HEK293 (cell line): ENCODE measurements around the gene SLC29A3.

Experiments
- CTCF ChIA-PET: fragments of 350-600 bp; formaldehyde crosslinking; extraction: SDS; loops from one replicate; lab custom pipeline; 2021; ENCODE audit warnings: antibody characterized with exemption; lab: Yijun Ruan, JAX
- POLR2A ChIA-PET: fragments of 300-600 bp; formaldehyde crosslinking; extraction: SDS; loops from one replicate; lab custom pipeline; 2020; ENCODE audit warnings: antibody characterized with exemption, inconsistent platforms; lab: Yijun Ruan, JAX
- H3K27ac ChIP-seq: fragments of 200-500 bp; sonication (Bioruptor generic); 2 replicates; pipeline ENCODE4 v1.5.1; 2014; ENCODE audit warnings: low read depth, low read length, control low read depth, inconsistent platforms; ENCODE audit errors: extremely low read depth
- H3K36me3 ChIP-seq, 2 experiments: fragments of 200-500 bp in 1 of 2; sonication (Bioruptor generic) in 1 of 2; 1 replicate in 1 of 2; 2 replicates in 1 of 2; pipeline ENCODE4 v1.5.1; 2014 to 2017; ENCODE audit warnings: inconsistent platforms in 2 of 2, low read length in 2 of 2; ENCODE audit not compliant: control insufficient read depth in 2 of 2, insufficient read depth in 1 of 2
- H3K4me1 ChIP-seq: fragments of 200-500 bp; sonication (Bioruptor generic); 2 replicates; pipeline ENCODE4 v1.5.1; 2014; ENCODE audit warnings: mild to moderate bottlenecking, low read length, inconsistent platforms; ENCODE audit not compliant: control insufficient read depth, insufficient read depth
- H3K4me3 ChIP-seq: 2 replicates; pipeline ENCODE4 v1.5.1; 2011; ENCODE audit warnings: low read depth, mild to moderate bottlenecking, control low read depth, low read length, moderate library complexity
- H3K9me3 ChIP-seq: fragments of 200-500 bp; sonication (Bioruptor generic); 2 replicates; pipeline ENCODE4 v1.5.1; 2014; ENCODE audit warnings: low read depth, low read length, inconsistent platforms; ENCODE audit not compliant: control insufficient read depth, insufficient read depth
- PBX3 ChIP-seq: sonication (generic); formaldehyde crosslinking; IDR thresholded peaks from 2 replicates; pipeline ENCODE4 v1.8.1; 2022; ENCODE audit warnings: mild to moderate bottlenecking, moderate library complexity, missing genetic modification reagents
- REPIN1 ChIP-seq: fragments of 450-650 bp; formaldehyde crosslinking; IDR thresholded peaks from 2 replicates; pipeline ENCODE4 v1.5.1; 2017; ENCODE audit warnings: missing biosample characterization, missing genetic modification characterization, low read depth
- ZNF10 ChIP-seq: fragments of 450-650 bp; formaldehyde crosslinking; IDR thresholded peaks from 2 replicates; pipeline ENCODE4 v1.5.1; 2017; ENCODE audit warnings: missing biosample characterization, missing genetic modification characterization
- ZNF221 ChIP-seq: fragments of 450-650 bp; formaldehyde crosslinking; IDR thresholded peaks from 2 replicates; pipeline ENCODE4 v1.5.1; 2017; ENCODE audit warnings: missing biosample characterization, missing genetic modification characterization, borderline replicate concordance
- ZNF23 ChIP-seq: fragments of 450-650 bp; formaldehyde crosslinking; IDR thresholded peaks from 2 replicates; pipeline ENCODE4 v1.5.1; 2016; ENCODE audit warnings: missing biosample characterization, missing genetic modification characterization, borderline replicate concordance
- ZNF266 ChIP-seq: fragments of 450-650 bp; formaldehyde crosslinking; IDR thresholded peaks from 2 replicates; pipeline ENCODE4 v1.5.1; 2016; ENCODE audit warnings: missing biosample characterization, missing genetic modification characterization, low read depth
- ZNF274 ChIP-seq, 2 experiments: fragments of 200-500 bp in 1 of 2; fragments of 450-650 bp in 1 of 2; sonication (Bioruptor generic) in 1 of 2; formaldehyde crosslinking in 1 of 2; IDR thresholded peaks; 2 replicates each; pipeline versions ENCODE4 v1.5.1 to v1.6.1; 2014 to 2016; ENCODE audit warnings: borderline replicate concordance in 1 of 2, inconsistent platforms in 1 of 2, low read length in 1 of 2, missing biosample characterization in 1 of 2, missing genetic modification characterization in 1 of 2
- ZNF292 ChIP-seq: fragments of 450-650 bp; formaldehyde crosslinking; IDR thresholded peaks from 2 replicates; pipeline ENCODE4 v1.5.1; 2016; ENCODE audit warnings: low read depth, missing biosample characterization, missing genetic modification characterization, borderline replicate concordance
- ZNF423 ChIP-seq: fragments of 450-650 bp; formaldehyde crosslinking; IDR thresholded peaks from 2 replicates; pipeline ENCODE4 v1.5.1; 2016; ENCODE audit warnings: missing biosample characterization, missing genetic modification characterization
- ZNF544 ChIP-seq: fragments of 450-650 bp; formaldehyde crosslinking; IDR thresholded peaks from 2 replicates; pipeline ENCODE4 v1.5.0; 2017; ENCODE audit warnings: missing biosample characterization, missing genetic modification characterization
- ZNF561 ChIP-seq: fragments of 450-650 bp; IDR thresholded peaks from 2 replicates; pipeline ENCODE4 v1.5.1; 2018; ENCODE audit warnings: missing biosample characterization, missing genetic modification characterization, borderline replicate concordance
- ZNF624 ChIP-seq: fragments of 450-650 bp; formaldehyde crosslinking; IDR thresholded peaks from 2 replicates; pipeline ENCODE4 v1.5.1; 2017; ENCODE audit warnings: missing biosample characterization, missing genetic modification characterization
- ZNF791 ChIP-seq: fragments of 450-650 bp; formaldehyde crosslinking; IDR thresholded peaks from 2 replicates; pipeline ENCODE4 v1.5.1; 2016; ENCODE audit warnings: missing biosample characterization, missing genetic modification characterization
- TF ChIP-seq, protein P1 (sequence below): fragments of 450-650 bp; formaldehyde crosslinking; IDR thresholded peaks from 2 replicates; pipeline ENCODE4 v1.5.1; 2016; ENCODE audit warnings: missing biosample characterization, missing genetic modification characterization
- TF ChIP-seq, protein P2 (sequence below): fragments of 450-650 bp; IDR thresholded peaks from 2 replicates; pipeline ENCODE4 v1.5.1; 2018; ENCODE audit warnings: missing biosample characterization, missing genetic modification characterization

The SLC29A3 gene

GRCh38 chr10:71338728-71339495 lies 19.9 kb downstream of the SLC29A3 start:
- TF ChIP-seq ZNF423 (tag by site-specific recombination) (no peak), ZNF292 (tag by site-specific recombination) (no peak), ZNF791 (tag by site-specific recombination) (no peak), REPIN1 (tag by site-specific recombination) (no peak), ZNF274 (IDR thresholded peaks at IDR 0.05; ENCODE audit: low read length) (no peak), ZNF274 (tag by site-specific recombination; IDR thresholded peaks at IDR 0.05; ENCODE audit: borderline replicate concordance) (no peak), ZNF10 (tag by site-specific recombination) (no peak), PBX3 (CRISPR knock-in tag) (no peak), ZNF624 (tag by site-specific recombination) (no peak), ZNF23 (tag by site-specific recombination) (no peak), ZNF221 (tag by site-specific recombination) (no peak), ZNF544 (tag by site-specific recombination) (no peak)
- TF ChIP-seq, protein P1, sequence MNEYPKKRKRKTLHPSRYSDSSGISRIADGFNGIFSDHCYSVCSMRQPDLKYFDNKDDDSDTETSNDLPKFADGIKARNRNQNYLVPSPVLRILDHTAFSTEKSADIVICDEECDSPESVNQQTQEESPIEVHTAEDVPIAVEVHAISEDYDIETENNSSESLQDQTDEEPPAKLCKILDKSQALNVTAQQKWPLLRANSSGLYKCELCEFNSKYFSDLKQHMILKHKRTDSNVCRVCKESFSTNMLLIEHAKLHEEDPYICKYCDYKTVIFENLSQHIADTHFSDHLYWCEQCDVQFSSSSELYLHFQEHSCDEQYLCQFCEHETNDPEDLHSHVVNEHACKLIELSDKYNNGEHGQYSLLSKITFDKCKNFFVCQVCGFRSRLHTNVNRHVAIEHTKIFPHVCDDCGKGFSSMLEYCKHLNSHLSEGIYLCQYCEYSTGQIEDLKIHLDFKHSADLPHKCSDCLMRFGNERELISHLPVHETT: no peak
- TF ChIP-seq, protein P2, sequence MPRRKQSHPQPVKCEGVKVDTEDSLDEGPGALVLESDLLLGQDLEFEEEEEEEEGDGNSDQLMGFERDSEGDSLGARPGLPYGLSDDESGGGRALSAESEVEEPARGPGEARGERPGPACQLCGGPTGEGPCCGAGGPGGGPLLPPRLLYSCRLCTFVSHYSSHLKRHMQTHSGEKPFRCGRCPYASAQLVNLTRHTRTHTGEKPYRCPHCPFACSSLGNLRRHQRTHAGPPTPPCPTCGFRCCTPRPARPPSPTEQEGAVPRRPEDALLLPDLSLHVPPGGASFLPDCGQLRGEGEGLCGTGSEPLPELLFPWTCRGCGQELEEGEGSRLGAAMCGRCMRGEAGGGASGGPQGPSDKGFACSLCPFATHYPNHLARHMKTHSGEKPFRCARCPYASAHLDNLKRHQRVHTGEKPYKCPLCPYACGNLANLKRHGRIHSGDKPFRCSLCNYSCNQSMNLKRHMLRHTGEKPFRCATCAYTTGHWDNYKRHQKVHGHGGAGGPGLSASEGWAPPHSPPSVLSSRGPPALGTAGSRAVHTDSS (tag by site-specific recombination): no peak
- no peaks in the 10 kb centered on the region for H3K4me1 ChIP-seq
- no peaks in the 10 kb centered on the region for H3K9me3 ChIP-seq
- CTCF ChIA-PET: interaction anchor here (0.6 to 2.1 kb wide), 4 partner anchors 19 to 271 kb away, joined by 3 to 7 read pairs (median 4); no protein-coding TSS in a partner anchor
- no peak overlapping the region for H3K27ac ChIP-seq
- POLR2A ChIA-PET: no interaction called here
- H3K36me3 ChIP-seq: no peaks in the 10 kb centered on the region
- H3K4me3 ChIP-seq: no peak overlapping the region

GRCh38 chr10:71339796-71340589 lies 20.9 kb downstream of the SLC29A3 start:
- no peak overlapping the region for H3K27ac ChIP-seq
- ChIA-PET CTCF (interaction anchor here (0.6 to 2.1 kb wide), 2 partner anchors 20 to 51 kb away, joined by 3 to 7 read pairs; no protein-coding TSS in a partner anchor), POLR2A (interaction anchor here (0.6 to 0.8 kb wide), 2 partner anchors 37 to 539 kb away, joined by 3 read pairs; no protein-coding TSS in a partner anchor)
- H3K36me3 ChIP-seq: no peaks in the 10 kb centered on the region
- TF ChIP-seq ZNF561: no peak
- no peak for TF ChIP-seq ZNF266 (tag by site-specific recombination)
- no peak overlapping the region for H3K4me3 ChIP-seq
- no peaks in the 10 kb centered on the region for H3K9me3 ChIP-seq
- no peaks in the 10 kb centered on the region for H3K4me1 ChIP-seq
